NCI-H510A treated with DMSO at 0.1 percent for 48 hours (cell line): ENCODE measurements around the gene TGM1.
"Not testable (repeated sequence)": the region's sequence is repeated elsewhere in the genome, so short reads cannot be mapped to it uniquely, and the experiment has no call there.

Source experiments
- DNase-seq: peaks from one replicate; lab custom pipeline; 2025; lab: John Stamatoyannopoulos, UW

TGM1 gene

GRCh38 chr14:24233538-24233866 lies 29.5 kb downstream of the TGM1 start:
- no peak for DNase-seq

DNA sequence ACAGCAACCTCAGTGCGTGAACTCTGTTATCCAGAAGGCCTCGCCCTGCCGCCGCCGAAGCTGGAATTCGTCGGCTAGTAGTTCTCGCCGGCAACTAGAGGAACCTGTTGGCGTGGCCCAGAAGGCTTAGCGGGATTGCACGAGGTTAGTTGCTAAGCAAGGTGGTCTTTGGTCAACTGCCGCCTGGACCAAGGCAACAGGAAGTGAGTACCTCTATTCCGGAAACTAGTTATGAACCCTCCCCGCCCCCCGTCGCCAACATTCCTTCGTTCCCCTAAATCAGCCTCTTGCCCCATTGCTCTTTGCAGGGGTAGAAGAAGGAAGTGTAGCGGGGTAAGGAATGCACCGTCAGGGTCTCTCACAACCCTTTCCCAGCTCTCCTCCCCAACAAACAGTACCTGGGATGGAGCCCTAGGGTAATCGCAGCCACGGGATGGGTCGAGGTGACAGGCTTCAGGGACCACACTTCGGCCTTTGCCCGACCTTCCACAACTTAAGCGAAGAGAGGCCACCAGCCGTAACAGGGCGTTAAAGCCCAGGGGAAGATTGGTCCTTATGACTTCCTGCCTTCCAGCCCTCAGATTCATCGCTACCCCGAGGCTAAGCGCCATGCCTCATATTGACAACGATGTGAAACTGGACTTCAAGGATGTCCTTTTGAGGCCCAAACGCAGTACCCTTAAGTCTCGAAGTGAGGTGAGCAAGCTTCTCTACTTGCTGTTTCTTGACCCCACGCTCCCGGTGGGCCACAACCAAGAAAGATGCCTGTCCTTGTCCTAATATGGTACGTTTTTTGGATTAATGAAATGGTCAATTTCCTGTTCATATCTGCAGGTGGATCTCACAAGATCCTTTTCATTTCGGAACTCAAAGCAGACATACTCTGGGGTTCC lies 30.1 kb downstream of the TGM1 start, which contains the start of gene GMPR2:
TSS of gene GMPR2 (plus strand) at position 285 of the 893 bp plus-strand sequence. CDS start at position 610, 325 bp downstream.
- DNase-seq, result no peak

GRCh38 chr14:24232121-24232644 lies 30.8 kb downstream of the TGM1 start, which contains the start of gene NEDD8:
Gene NEDD8 (minus strand): TSS chr14:24232367. CDS start chr14:24232267, 100 bp downstream.
- DNase-seq, result peak; percentile 94

DNA sequence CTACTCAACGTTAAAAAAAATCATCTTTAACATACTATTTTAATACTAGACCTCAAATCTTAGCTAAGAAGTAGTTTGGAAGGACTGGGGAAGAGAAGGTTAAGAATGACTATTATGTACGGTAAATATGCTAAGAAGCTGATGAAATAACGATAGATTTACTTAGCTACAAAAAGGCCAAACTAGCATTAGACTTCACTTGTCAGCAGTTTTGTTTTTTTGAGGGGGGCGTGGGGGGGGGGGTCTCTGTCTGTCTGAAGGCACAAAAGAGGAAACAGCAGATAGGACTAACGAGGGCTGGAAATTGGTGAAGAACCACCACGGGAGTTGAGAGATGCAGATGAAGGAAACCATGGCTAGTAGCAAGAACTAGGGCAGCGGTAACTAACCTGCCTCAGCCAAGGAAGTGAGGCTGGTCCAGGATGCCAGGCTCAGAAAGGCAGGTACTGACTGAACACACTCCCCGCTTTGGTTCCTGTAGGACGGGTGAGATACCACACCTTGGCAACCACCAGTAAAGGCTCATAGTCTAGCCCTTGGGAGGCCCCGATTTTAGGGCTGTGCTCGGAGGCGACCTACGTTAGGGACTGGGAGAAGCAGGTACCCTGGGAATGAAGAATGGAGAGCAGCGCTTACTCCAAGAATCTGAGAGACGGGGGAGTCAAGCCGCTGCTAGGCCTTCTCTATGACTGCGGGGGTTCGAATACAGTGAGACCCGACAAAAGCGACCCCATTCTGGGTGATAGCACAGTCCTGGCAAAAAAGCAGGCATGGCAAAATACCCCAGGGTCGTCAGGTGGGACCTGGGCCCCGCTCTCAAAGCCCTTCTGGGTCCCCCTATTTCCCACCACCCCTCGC lies 31.5 kb downstream of the TGM1 start:
- no peak for DNase-seq

DNA sequence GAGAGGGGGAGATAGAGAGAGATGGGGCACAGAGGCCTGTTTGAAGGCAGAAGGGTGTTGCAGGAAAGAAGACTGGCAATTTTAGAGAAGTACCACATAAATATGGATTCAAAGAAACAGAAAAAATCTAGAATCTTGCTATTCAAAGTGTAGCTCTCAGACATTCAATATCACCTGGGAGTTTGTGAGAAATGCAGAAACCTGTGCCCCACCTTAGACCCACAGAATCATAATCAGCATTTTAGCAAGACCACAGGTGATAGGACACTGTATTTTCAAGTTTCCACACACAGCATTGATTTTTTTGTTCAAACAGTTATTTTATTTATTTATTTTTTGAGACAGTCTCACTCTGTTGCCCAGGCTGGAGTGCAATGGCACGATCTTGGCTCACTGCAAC lies 34.1 kb downstream of the TGM1 start:
- no peak for DNase-seq

GRCh38 chr14:24226473-24226872 lies 36.5 kb downstream of the TGM1 start:
- DNase-seq, result no peak

DNA sequence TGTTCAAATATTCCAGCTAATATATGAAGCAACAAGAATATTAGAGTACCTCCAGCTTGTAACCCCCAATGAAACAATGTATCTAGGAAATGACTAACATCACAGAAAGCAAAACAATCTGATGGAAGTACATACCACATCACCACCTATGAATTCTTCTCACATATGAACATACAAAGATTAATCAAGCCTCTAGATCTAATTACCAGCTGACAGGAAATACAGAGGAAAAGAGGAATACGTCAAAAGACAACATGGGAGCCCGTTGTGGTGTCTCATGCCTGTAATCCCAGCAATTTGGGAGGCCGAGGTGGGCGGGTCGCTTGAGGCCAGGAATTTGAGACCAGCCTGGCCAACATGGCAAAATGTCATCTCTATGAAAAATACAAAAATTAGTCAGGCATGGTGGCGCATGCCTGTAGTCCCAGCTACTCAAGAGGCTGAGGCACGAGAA lies 38.3 kb downstream of the TGM1 start:
- no peak for DNase-seq

GRCh38 chr14:24222987-24223386 lies 40.0 kb downstream of the TGM1 start:
- not testable (repeated sequence) for DNase-seq

GRCh38 chr14:24219521-24219920 lies 43.5 kb downstream of the TGM1 start:
- DNase-seq, result no peak

DNA sequence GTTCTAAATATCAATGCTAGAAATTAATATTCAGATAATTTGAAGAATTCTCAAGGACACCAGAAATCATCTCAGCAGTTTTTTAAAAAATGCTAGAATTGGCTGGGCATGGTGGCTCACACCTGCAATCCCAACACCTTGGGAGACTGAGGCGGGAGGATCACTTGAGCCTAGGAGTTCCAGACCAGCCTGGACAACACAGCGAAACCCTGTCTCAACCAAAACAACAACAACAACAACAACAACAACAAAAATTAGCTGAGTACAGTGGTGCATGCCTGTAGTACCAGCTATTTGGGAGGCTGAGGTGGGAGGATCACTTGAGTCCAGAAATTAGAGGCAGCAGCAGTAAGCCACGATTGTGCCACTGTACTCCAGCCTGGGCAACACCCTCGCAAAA lies 43.9 kb downstream of the TGM1 start:
- DNase-seq, result no peak

DNA sequence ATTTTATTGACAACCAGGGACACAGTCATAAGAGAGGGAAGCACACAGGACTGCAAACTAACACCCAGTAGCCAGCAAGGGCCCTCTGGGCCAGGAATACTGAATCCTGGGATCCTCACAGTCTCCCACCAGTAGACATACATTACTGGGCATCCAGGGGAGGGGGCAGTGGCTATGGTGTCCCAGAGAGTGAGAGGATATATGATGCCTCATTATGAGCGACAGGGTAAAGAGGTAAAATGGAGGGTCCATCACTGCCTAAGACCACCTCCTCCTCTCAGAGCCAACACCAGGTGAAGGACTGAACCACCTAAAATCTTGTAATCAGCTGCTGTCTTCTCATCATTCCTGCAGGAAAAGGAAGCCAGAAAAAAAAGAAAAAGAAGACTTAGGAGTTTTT lies 46.1 kb downstream of the TGM1 start:
- not testable (repeated sequence) for DNase-seq

DNA sequence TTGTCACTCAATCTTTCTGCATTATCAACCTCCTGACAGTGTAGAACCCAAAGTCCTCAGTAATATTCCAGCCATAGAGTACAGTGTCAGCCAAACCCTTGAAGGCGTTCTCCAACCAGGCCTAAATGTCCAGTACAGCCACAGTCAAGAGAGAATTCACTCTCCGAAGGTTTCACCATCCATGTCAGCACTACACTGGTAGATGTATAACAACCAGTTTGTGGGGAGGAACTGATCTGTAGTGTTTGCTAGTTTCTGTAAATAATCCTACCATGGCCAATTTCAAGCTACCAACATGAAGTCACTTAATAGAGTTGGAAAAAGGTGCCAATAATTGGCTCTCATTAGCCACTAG lies 46.7 kb downstream of the TGM1 start:
- DNase-seq, result no peak

DNA sequence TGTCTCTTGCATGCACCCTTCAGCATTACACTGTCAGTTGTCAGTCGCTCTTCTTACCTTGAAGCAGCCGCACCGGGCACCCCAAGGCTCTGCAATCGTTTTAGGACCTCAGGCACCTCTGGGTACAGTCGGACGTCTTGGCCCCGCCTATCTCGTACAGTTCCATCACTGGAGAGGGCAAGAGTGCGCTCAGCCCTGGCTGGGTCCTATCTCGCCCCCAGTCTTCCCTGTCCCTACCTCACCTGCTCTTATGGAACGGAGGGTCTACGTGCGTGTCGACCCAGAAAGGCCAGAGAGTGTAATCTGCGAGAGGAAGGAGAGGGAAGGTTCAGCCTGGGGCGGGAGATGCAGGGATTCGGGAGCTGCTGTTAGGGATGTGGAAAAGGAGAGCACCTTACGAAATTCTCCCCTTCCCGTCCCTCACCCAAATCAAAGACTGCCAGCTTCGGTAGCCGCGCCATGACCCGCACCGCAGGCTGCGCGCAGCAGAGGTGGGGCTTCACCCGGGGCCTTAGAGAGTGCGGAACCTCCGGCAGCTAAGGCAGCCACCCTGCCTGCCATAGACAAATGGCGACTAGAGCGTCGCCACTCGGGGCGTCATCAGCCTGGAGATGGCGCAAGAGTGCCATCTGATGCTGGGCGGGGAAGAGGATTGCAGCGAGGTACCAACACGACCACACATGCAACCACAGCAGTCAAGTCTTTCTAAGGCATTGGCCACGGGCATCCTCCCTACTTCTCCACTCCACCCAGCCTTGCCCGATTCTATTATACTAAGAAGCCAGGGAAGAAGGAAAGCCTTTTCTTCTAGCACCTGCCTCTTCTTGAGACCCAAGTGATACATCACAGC lies 47.3 kb downstream of the TGM1 start, which contains the start of gene MDP1:
TSS of gene MDP1 (minus strand) at position 572 of the 850 bp plus-strand sequence. CDS start at position 461, 111 bp downstream.
- DNase-seq, result peak; percentile 83

GRCh38 chr14:24213866-24214662 lies 48.9 kb downstream of the TGM1 start:
- no peak for DNase-seq

GRCh38 chr14:24212924-24213865 lies 49.8 kb downstream of the TGM1 start, which contains the start of gene CHMP4A:
Gene CHMP4A (minus strand): TSS chr14:24213488. CDS start chr14:24213439, 49 bp downstream.
- DNase-seq, result peak; percentile 86

- no peak for DNase-seq
Observed at GRCh38 chr14:24211311-24211710, 51.7 kb downstream of the TGM1 start.

GRCh38 chr14:24207625-24208024 lies 55.4 kb downstream of the TGM1 start:
- DNase-seq, result no peak

DNA sequence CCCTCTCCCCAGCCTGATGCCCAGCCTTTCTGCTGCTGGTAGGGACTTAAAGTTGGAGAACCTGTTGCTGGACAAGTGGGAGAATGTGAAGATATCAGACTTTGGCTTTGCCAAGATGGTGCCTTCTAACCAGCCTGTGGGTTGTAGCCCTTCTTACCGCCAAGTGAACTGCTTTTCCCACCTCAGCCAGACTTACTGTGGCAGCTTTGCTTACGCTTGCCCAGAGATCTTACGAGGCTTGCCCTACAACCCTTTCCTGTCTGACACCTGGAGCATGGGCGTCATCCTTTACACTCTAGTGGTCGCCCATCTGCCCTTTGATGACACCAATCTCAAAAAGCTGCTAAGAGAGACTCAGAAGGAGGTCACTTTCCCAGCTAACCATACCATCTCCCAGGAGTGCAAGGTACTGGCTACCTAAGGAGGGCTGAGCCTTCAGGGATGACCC lies 55.8 kb downstream of the TGM1 start:
- DNase-seq, result no peak
